Heart right ventricle (tissue), 16 donors: ENCODE measurements around the gene PRR18. TPM values are rescaled to one million over a fixed set of nuclear protein-coding genes. Genes with fewer than 3 reads are reported as not detected.

Source experiments
- ATAC-seq, 8 donors: fragments of 200-7000 bp; cut with Tn5 transposase; one replicate each; pipeline ENCODE4 v1.9.1; 2020; ENCODE audit warnings: mild to moderate bottlenecking in 8 of 8, moderate library complexity in 8 of 8, moderate number of reproducible peaks in 1 of 8
- DNase-seq, 2 donors: peaks; one replicate each; pipeline ENCODE4 v3.0.0-alpha.2; 2020
- H3K27ac ChIP-seq, 10 donors: fragments of 200-600 bp; sonication (generic) in 2 of 10; one replicate each; pipeline versions ENCODE4 v1.5.0 to v1.8.0; 2020 to 2022; ENCODE audit warnings: mild to moderate bottlenecking in 3 of 10
- H3K27me3 ChIP-seq, 7 donors: fragments of 200-600 bp; one replicate each; pipeline ENCODE4 v1.8.0; 2021 to 2022; ENCODE audit warnings: mild to moderate bottlenecking in 2 of 7
- H3K36me3 ChIP-seq, 9 donors: fragments of 200-600 bp; sonication (generic) in 1 of 9; one replicate each; pipeline versions ENCODE4 v1.5.0 to v1.8.0; 2020 to 2022; ENCODE audit warnings: mild to moderate bottlenecking in 2 of 9
- H3K4me1 ChIP-seq, 9 donors: fragments of 200-600 bp; sonication (generic) in 1 of 9; one replicate each; pipeline versions ENCODE4 v1.5.0 to v1.8.0; 2020 to 2022; ENCODE audit warnings: mild to moderate bottlenecking in 4 of 9
- H3K4me3 ChIP-seq, 10 donors: fragments of 200-600 bp; sonication (generic) in 2 of 10; one replicate each; pipeline versions ENCODE4 v1.5.0 to v1.8.0; 2020 to 2022; ENCODE audit warnings: mild to moderate bottlenecking in 7 of 10, moderate library complexity in 2 of 10
- H3K9me3 ChIP-seq, 11 donors: fragments of 200-600 bp in 10 of 11; sonication (generic) in 2 of 11; one replicate each; pipeline versions ENCODE4 v1.5.0 to v1.8.0; 2013 to 2022; ENCODE audit warnings: mild to moderate bottlenecking in 2 of 11, control low read depth in 1 of 11, moderate library complexity in 1 of 11
- WGBS, 2 donors: extraction: QIAGEN DNeasy Blood & Tissue Kit; methylation state at CpG; one replicate each; pipeline ENCODE4 v1.1.7; 2013; ENCODE audit warnings: inconsistent platforms in 1 of 2; 5-methylcytosine and 5-hydroxymethylcytosine counted together
- intact Hi-C, 10 donors: fragments of 100-400 bp; cut with DNase I; formaldehyde crosslinking; loops; one replicate each; pipeline versions ENCODE4 v1.11.1 to v1.14.2; 2022
- polyA plus RNA-seq, 2 donors: library from polyadenylated mRNA; stranded (reverse); fragments of 200-250 nt; gene quantifications; one replicate each; pipeline ENCODE4 v1.2.3, GENCODE V29; 2013
- total RNA-seq, 10 donors: library from RNA; stranded (reverse); fragmentation: NEBNext Ultra II Directional in 3 of 10; extraction: Animal tissue kit (Norgen Biotek cat#: 25700) in 3 of 10; gene quantifications; one replicate each; pipeline versions ENCODE4 v1.2.1 to v1.2.4, GENCODE V29; 2021 to 2023
- TF ChIP-seq, protein P1 (sequence below), 9 donors: fragments of 200-600 bp; sonication (generic) in 2 of 9; IDR thresholded peaks; one replicate each; pipeline versions ENCODE4 v1.5.0 to v1.8.0; 2021 to 2022; ENCODE audit warnings: antibody characterized with exemption in 9 of 9, mild to moderate bottlenecking in 5 of 9, moderate library complexity in 1 of 9
- donor health status: Arrhythmogenic right ventricular cardiomyopathy.
- donor health status: ischemic (EF 13 %, LVEDD 7.1; RV severe dilation, severe dysfunction).
- donor health status: healthy with polysubstance abuse.
- donor health status: DM: no; HTN: yes; CAD: no.
- donor health status: DM: no; HTN: no; CAD: no.
- donor health status: ischemic (EF 25% LVEDD 6.9; RV normal size, moderate dysfunction).
- donor health status: ischemic (EF 25% LVEDD 5.7; RV mildly dilated, moderate dysfunction).
- donor health status: healthy.
- donor health status: DM: yes; HTN: yes; CAD: no.
- donor health status: Ischemic cardiomyopathy.
- donor health status: ischemic (EF 35%, LVEDD 5.7; RV mildly dilated, moderate dysfunction).
- donor health status: nonischemic (EF 11% LVEDD 7.7; RV severe dilation, severe dysfunction).
- donor health status: DM: yes; HTN: yes; CAD: no.
- donor health status: PGD.
- donor health status: ischemic (EF 29% LVEDD 5.4; RV normal size, mild dysfunction).
- donor health status: nonischemic (EF 23%, LVEDD 6.1; RV moderate dilation, normal function).

Gene PRR18
- total and polyA plus RNA-seq, 12 donors, result 0.03 to 0.20 (median 0.11) TPM; not detected in 7

DNA sequence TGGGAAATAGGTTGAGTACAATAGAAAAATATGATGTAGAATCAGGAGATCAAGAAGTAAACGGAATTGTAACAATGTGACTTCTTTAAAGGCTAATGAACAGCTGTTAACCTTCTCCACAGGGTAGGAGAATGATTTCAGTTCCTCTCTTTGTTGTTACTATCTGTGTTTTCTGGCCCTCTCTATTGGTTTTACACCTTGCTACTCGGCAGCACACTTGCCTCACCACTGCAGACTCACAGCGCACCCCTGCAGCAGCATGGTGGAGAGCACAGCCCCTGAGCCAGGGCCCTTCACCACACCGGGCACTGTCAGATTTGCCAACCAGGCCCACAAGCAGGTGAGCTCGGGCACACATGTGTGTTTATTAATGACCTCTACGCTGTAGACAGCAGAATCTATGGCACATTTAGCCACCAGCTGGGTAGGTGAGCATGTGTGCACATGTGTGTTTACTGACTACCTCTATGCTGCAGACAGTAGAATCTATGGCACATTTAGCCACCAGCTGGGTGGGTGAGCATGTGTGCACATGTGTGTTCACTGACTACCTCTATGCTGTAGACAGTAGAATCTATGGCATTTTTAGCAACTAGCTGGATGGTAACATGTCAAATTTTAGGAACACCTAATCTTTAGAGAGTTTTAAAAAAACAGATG, 17.3 kb upstream of the PRR18 start:
- peaks cover 0 to 90% (median 26%) of the 10 kb centered on the region in 9 donors for H3K36me3 ChIP-seq
- 81 to 87% methylated on average over 6 of the region's 6 CpGs for WGBS, 2 donors

DNA sequence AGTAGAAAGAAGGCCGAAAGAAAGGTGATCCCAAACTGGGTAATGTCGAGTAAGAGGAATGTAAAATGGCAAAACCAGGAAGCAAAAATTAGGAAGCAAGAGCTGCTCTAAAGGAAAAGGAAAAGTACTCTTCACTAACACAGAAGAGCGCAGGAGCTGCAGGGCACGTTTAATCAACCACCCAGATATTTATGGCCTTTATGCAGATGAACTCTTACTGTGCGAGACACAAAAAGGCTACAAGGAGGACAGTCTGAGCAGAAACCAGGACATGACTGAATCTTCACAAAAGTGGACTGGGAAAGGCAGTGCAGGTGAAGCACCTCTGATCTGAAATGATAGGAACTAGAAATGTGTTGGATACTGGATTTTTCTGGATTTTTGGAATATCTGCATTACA, 15.2 kb upstream of the PRR18 start:
- ATAC-seq (no peak), DNase-seq (no peak)
- WGBS, 2 donors, result 88 to 93% methylated on average over 5 of the region's 5 CpGs
- intact Hi-C loops, result no loop called here
- TF ChIP-seq, protein P1, sequence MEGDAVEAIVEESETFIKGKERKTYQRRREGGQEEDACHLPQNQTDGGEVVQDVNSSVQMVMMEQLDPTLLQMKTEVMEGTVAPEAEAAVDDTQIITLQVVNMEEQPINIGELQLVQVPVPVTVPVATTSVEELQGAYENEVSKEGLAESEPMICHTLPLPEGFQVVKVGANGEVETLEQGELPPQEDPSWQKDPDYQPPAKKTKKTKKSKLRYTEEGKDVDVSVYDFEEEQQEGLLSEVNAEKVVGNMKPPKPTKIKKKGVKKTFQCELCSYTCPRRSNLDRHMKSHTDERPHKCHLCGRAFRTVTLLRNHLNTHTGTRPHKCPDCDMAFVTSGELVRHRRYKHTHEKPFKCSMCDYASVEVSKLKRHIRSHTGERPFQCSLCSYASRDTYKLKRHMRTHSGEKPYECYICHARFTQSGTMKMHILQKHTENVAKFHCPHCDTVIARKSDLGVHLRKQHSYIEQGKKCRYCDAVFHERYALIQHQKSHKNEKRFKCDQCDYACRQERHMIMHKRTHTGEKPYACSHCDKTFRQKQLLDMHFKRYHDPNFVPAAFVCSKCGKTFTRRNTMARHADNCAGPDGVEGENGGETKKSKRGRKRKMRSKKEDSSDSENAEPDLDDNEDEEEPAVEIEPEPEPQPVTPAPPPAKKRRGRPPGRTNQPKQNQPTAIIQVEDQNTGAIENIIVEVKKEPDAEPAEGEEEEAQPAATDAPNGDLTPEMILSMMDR (IDR thresholded peaks at IDR 0.05), result no peak
- Histone ChIP-seq H3K4me3 (no peak overlapping the region), H3K36me3 (peaks cover 0 to 99% (median 23%) of the 10 kb centered on the region in 9 donors), H3K4me1 (peaks cover 0 to 11% (median 0%) of the 10 kb centered on the region in 9 donors), H3K9me3 (no peaks in the 10 kb centered on the region), H3K27ac (no peak overlapping the region), H3K27me3 (no peaks in the 10 kb centered on the region)

More for the DNA sequence above, 17.3 kb upstream of the PRR18 start:
- no peak overlapping the region for H3K4me3 ChIP-seq
- TF ChIP-seq, protein P1 (IDR thresholded peaks at IDR 0.05), result no peak
- no peak overlapping the region for H3K27ac ChIP-seq
- H3K4me1 ChIP-seq, result peaks cover 0 to 8% (median 6%) of the 10 kb centered on the region in 9 donors
- no peak for ATAC-seq
- no peaks in the 10 kb centered on the region for H3K27me3 ChIP-seq
- intact Hi-C loops, result loop anchor here in 1 of 10 donors (5.0 kb wide), 1 partner anchor 57 kb away; the partner anchor contains the start of gene MPC1
- no peak for DNase-seq
- H3K9me3 ChIP-seq, result no peaks in the 10 kb centered on the region

- TF ChIP-seq, protein P1 (IDR thresholded peaks at IDR 0.05), result no peak
- no peak overlapping the region for H3K27ac ChIP-seq
- DNase-seq (peak; percentile 41 to 48), ATAC-seq (peak; percentile 78 to 96 (median 92))
- H3K4me3 ChIP-seq, result no peak overlapping the region
- H3K4me1 ChIP-seq, result peaks cover 0 to 11% (median 0%) of the 10 kb centered on the region in 9 donors
- 56 to 72% methylated on average over 18 of the region's 18 CpGs for WGBS, 2 donors
- H3K36me3 ChIP-seq, result peaks cover 0 to 54% (median 14%) of the 10 kb centered on the region in 9 donors
- intact Hi-C loops, result loop anchor here in 3 of 10 donors (5.0 to 10.0 kb wide), 2 partner anchors 63 to 76 kb away; partner anchors contain the start of gene MPC1 (in 1 of the 3)
- no peaks in the 10 kb centered on the region for H3K27me3 ChIP-seq
- no peaks in the 10 kb centered on the region for H3K9me3 ChIP-seq
Observed at GRCh38 chr6:166318649-166319600, 10.7 kb upstream of the PRR18 start.

DNA sequence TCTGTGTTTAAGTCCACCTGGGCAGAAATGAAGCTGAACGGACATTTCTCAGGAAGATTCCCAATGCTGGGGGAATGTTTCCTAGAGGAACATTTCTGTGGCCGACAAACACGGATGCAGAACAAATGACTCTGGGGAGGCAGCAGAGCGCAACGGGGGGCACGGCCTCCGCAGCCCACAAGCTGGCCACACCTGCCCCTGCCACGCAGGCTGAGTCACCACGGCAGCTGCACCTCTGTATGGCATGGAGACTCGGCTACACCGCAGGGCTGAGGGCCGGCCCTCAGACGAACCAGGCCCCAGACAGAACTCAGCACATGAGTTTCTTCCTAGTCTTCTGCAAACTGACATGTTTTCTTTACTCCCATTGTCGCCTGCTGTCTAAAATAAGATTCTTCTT, 10.0 kb upstream of the PRR18 start:
- Histone ChIP-seq H3K9me3 (no peaks in the 10 kb centered on the region), H3K4me1 (peaks cover 0 to 11% (median 0%) of the 10 kb centered on the region in 9 donors), H3K4me3 (no peak overlapping the region), H3K27me3 (no peaks in the 10 kb centered on the region), H3K27ac (no peak overlapping the region), H3K36me3 (peaks cover 0 to 47% (median 7%) of the 10 kb centered on the region in 9 donors)
- DNase-seq (no peak), ATAC-seq (peak in 3 of 8 donors; percentile 21 to 54 (median 23))
- TF ChIP-seq, protein P1 (IDR thresholded peaks at IDR 0.05), result no peak
- WGBS, 2 donors, result 74 to 86% methylated on average over 14 of the region's 14 CpGs
- intact Hi-C loops, result loop anchor here in 3 of 10 donors (5.0 to 10.0 kb wide), 2 partner anchors 64 to 77 kb away; partner anchors contain the start of gene MPC1 (in 1 of the 3)
